SK-N-SH treated with all-trans-retinoic acid at 6 μM for 48 hours (cell line): ENCODE data around the gene ZDHHC19.

Experiments
- ARNTL ChIP-seq: fragments of 450-650 bp; formaldehyde crosslinking; IDR thresholded peaks from 2 replicates; pipeline ENCODE4 v1.5.0; 2020; ENCODE audit warnings: low read depth, mild to moderate bottlenecking, moderate library complexity, borderline replicate concordance
- CSDC2 ChIP-seq: fragments of 250-450 bp; sonication (Bioruptor Pico); IDR thresholded peaks from 2 replicates; pipeline ENCODE4 v1.5.0; 2020; ENCODE audit warnings: mild to moderate bottlenecking, moderate library complexity
- CSRNP3 ChIP-seq: fragments of 250-450 bp; sonication (Bioruptor Pico); IDR thresholded peaks from 2 replicates; pipeline ENCODE4 v1.5.1; 2021; ENCODE audit warnings: mild to moderate bottlenecking, moderate library complexity
- ESRRG ChIP-seq: fragments of 250-450 bp; sonication (Bioruptor Pico); IDR thresholded peaks from 2 replicates; pipeline ENCODE4 v1.6.1; 2021; ENCODE audit warnings: mild to moderate bottlenecking
- GLIS3 ChIP-seq: fragments of 250-450 bp; sonication (Bioruptor Pico); IDR thresholded peaks from 2 replicates; pipeline ENCODE4 v1.5.0; 2020; ENCODE audit warnings: mild to moderate bottlenecking, moderate library complexity
- OSR1 ChIP-seq: fragments of 250-450 bp; sonication (Bioruptor Pico); IDR thresholded peaks from 2 replicates; pipeline ENCODE4 v1.8.0; 2022; ENCODE audit warnings: moderate library complexity, mild to moderate bottlenecking, inconsistent platforms
- PATZ1 ChIP-seq: fragments of 250-450 bp; sonication (Bioruptor Pico); IDR thresholded peaks from 2 replicates; pipeline ENCODE4 v1.8.0; 2020; ENCODE audit warnings: mild to moderate bottlenecking, moderate library complexity, borderline replicate concordance
- RARB ChIP-seq: fragments of 250-450 bp; sonication (Bioruptor Pico); IDR thresholded peaks from 2 replicates; pipeline ENCODE4 v1.8.0; 2021; ENCODE audit warnings: mild to moderate bottlenecking, moderate library complexity
- TCF4 ChIP-seq: fragments of 250-450 bp; sonication (Bioruptor Pico); IDR thresholded peaks from 2 replicates; pipeline ENCODE4 v1.8.0; 2021; ENCODE audit warnings: mild to moderate bottlenecking, moderate library complexity, borderline replicate concordance
- TOX ChIP-seq: fragments of 250-450 bp; sonication (Bioruptor Pico); IDR thresholded peaks from 2 replicates; pipeline ENCODE4 v1.8.0; 2021; ENCODE audit warnings: mild to moderate bottlenecking, moderate library complexity, borderline replicate concordance
- ZC3H10 ChIP-seq: fragments of 250-450 bp; sonication (Bioruptor Pico); IDR thresholded peaks from 2 replicates; pipeline ENCODE4 v1.5.1; 2021; ENCODE audit warnings: mild to moderate bottlenecking, moderate library complexity
- ZNF70 ChIP-seq: fragments of 450-650 bp; formaldehyde crosslinking; IDR thresholded peaks from 2 replicates; pipeline ENCODE4 v1.5.0; 2020; ENCODE audit warnings: mild to moderate bottlenecking, moderate library complexity
- TF ChIP-seq, protein P1 (sequence below): fragments of 250-450 bp; sonication (Bioruptor Pico); IDR thresholded peaks from 2 replicates; pipeline ENCODE4 v1.5.1; 2020; ENCODE audit warnings: low read depth, mild to moderate bottlenecking, moderate library complexity
- TF ChIP-seq, protein P2 (sequence below): fragments of 250-450 bp; sonication (Bioruptor Pico); IDR thresholded peaks from 2 replicates; pipeline ENCODE4 v1.8.0; 2021; ENCODE audit warnings: low read depth, mild to moderate bottlenecking, moderate library complexity, borderline replicate concordance

DNA sequence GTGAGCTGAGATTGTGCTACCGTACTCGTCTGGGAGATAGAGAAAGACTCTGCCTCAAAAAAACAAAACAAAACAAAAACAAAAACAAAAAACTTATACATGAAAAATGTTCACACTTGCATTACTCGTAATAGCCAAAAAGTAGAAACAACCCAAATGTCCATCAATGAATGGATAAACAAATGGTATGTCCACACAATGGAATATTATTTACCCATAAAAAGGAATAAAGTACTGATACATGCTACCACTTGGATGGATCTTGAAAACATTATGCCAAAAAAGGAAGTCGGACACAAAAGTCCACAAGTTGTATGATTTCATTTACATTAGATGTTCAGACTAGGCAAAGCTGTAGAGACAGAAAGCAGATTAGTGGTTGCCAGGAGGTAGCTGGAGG, 49.6 kb upstream of the ZDHHC19 start:
- TF ChIP-seq ARNTL (CRISPR knock-in tag) (no peak), TOX (CRISPR knock-in tag) (no peak), OSR1 (CRISPR knock-in tag) (no peak), RARB (CRISPR knock-in tag) (no peak), PATZ1 (CRISPR knock-in tag) (no peak), TCF4 (CRISPR knock-in tag) (no peak), CSDC2 (no peak), CSRNP3 (CRISPR knock-in tag) (no peak), GLIS3 (no peak), ZNF70 (CRISPR knock-in tag) (no peak), ESRRG (CRISPR knock-in tag) (no peak), ZC3H10 (CRISPR knock-in tag) (no peak)
- TF ChIP-seq, protein P1, sequence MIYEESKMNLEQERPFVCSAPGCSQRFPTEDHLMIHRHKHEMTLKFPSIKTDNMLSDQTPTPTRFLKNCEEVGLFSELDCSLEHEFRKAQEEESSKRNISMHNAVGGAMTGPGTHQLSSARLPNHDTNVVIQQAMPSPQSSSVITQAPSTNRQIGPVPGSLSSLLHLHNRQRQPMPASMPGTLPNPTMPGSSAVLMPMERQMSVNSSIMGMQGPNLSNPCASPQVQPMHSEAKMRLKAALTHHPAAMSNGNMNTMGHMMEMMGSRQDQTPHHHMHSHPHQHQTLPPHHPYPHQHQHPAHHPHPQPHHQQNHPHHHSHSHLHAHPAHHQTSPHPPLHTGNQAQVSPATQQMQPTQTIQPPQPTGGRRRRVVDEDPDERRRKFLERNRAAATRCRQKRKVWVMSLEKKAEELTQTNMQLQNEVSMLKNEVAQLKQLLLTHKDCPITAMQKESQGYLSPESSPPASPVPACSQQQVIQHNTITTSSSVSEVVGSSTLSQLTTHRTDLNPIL (CRISPR knock-in tag), result no peak
- TF ChIP-seq, protein P2, sequence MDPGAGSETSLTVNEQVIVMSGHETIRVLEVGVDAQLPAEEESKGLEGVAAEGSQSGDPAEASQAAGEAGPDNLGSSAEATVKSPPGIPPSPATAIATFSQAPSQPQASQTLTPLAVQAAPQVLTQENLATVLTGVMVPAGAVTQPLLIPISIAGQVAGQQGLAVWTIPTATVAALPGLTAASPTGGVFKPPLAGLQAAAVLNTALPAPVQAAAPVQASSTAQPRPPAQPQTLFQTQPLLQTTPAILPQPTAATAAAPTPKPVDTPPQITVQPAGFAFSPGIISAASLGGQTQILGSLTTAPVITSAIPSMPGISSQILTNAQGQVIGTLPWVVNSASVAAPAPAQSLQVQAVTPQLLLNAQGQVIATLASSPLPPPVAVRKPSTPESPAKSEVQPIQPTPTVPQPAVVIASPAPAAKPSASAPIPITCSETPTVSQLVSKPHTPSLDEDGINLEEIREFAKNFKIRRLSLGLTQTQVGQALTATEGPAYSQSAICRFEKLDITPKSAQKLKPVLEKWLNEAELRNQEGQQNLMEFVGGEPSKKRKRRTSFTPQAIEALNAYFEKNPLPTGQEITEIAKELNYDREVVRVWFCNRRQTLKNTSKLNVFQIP (CRISPR knock-in tag), result no peak
